HG02840 (cell line): ENCODE results near the gene PRRT3.
"Not testable (repeated sequence)": the region's sequence is repeated elsewhere in the genome, so short reads cannot be mapped to it uniquely, and the experiment has no call there.

ENCODE experiments used
- ATAC-seq: cut with Tn5 transposase; IDR thresholded peaks from one replicate; pipeline ENCODE4 v1.9.1; 2021; ENCODE audit warnings: mild to moderate bottlenecking, moderate library complexity, moderate number of reproducible peaks; ENCODE audit not compliant: unreplicated experiment, low FRiP score

The PRRT3 gene

DNA sequence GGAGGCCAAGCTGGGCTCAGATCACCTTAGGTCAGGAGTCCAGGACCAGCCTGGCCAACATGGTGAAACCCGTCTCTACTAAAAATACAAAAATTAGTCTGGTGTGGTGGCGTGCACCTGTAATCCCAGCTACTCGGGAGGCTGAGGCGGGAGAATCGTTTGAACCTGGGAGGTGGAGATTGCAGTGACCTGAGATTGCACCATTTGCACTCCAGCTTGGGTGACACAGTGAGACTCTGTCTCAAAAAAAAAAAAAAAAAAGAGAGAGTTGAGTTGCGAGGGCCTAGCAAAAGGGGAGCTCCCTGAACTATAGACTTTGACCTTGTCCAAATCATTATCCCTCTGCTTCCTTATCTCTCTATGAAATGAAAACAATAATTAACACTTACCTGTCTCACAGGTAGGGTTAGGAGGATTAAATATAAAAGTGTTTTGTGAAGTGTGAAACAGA lies 51.2 kb downstream of the PRRT3 start:
- ATAC-seq = not testable (repeated sequence)

DNA sequence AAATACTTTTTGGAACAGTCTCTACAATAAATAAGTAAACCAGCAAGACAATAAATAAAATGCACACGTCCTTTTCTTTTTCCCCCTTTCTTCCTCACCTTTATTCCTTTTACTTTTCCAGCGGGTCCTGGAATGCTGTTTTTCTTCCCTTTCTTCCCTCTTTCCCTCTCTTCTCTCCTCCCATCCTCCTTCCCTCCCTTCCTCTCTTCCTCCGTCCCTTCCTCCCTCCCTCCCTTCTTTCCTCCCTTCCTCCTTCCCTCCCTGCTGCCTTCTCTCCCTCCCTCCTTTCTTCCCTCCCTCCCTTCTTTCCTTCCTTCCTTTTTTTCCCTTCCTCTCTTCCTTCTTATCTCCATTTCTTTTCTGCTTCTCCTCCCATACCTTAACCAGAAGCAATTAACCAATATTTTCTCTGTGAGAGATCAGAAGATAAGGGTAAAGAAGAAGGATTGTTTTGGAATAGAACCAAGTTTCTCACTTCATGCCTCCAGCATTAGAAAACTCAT lies 52.9 kb downstream of the PRRT3 start:
- ATAC-seq = no peak

DNA sequence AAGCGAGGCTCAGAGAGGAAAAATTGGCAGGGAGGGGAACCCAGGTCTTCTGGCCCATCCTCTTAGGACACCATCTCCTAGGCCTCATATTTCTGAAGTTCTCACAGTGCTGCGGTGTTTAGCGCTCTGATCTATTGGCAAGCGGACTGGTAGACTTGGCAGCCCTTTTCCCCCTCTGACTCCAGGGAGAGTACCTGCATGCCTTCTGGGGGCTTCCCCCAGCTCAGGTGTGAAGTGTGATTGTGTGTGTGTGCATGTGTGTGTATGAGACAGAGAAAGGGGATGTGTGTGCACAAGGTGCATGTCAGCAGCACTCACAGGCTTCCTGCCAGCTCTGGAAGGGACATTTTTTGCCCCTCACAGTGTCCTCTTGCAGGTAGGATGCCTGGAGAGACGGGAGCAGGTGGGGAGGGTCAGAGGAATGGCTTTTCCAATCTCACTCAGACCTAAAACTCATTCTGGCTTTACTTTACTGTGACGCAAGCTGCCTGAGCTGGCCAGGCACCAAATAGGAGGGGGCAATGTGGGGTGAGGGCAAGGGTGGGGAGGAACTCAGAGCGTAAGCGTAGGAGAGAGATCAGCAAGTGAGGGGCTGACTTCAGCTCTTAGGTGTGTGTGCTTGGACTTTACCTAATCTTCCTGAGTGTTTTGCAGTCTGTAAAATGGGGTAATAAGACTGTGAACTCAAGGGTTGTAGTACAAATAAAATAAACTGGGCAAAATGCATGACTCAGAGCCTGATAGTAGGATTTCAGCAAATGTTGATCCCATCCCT lies 53.6 kb downstream of the PRRT3 start:
- no peak for ATAC-seq

DNA sequence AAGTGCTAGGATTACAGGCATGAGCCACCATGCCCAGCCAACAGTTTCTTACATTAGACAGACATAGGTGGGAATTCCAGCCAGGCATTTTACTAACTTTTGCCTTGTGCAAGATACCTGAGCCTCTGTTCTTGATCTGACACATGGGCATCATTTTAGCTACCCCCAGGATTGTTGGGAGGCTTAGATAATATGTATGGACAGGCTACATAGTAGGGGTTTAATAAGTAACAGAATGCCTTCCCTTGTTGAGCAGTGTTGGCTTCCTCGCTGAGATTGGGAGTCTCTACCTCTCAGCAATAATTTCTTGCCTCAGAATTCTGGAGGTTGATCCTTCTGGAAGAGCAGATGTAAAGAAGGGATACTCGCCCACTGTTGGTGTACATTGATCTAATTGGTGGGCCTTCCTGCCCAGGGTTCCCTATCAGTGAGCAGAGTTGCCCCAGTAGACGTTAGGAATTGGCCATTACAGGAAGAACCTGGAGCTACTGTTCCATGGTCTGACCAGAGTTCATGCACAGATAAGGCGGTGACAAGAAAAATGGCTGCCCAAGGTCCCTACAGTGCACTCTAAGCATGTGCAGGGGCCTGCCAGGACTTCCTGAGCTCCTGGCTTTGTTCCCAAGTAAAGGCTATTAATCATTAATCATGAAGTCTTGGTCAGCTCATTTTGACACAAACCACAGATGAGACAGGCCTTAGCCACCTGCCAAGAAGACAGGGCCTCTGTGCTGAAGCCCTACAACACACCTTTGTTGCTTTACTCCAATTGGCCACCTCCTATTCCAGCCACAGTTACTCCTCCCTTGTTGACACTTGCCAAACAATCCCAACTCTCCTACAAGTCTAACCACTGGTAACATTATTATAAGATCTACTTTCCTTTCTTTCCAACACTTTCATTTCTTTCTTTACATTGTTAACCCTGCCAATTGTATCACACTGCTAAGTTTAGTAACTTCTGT lies 54.5 kb downstream of the PRRT3 start:
- ATAC-seq = no peak

DNA sequence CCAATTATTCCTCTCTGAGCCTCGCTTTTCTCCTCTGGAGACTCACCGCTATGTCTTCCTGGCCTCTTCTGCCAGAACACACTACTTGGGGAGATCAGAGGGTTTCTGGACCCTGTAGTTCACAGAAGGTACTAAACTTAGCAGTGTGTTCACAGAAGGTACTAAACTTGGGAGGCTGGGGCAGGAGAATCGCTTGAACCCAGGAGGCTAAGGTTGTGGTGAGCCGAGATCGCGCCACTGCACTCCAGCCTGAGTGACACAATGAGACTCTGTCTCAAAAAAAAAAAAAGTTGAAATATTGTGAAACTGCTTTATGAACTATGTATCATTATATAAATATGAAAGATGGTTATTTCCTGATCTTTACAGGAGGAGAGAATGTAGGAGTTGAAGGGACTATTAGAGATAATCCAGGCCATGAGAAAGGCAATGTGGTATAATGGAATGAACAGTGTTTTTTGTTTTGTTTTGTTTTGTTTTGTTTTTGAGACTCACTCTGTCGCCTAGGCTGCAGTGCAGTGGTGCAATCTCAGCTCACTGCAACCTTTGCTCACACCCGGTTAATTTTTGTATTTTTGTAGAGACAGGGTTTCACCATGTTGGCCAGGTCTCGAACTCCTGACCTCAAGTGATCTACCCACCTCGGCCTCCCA lies 55.3 kb downstream of the PRRT3 start:
- not testable (repeated sequence) for ATAC-seq

DNA sequence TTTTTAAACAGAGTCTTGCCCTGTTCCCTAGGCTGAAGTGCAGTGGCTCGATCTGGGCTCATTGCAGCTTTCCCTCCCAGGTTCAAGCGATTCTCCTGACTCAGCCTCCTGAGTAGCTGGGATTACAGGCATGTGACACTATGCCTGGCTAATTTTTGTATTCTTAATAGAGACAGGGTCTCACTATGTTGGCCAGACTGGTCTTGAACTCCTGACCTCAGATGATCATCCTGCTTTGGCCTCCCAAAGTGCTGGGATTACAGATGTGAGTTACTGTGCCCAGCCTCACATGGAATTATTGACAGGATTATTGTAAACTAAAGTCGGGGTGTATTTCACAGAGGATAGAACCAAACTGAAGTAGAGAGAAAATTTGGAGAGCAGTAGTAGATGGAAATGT lies 56.5 kb downstream of the PRRT3 start:
- ATAC-seq = not testable (repeated sequence)
